ENCODE measurements around the gene BRPF3. TPM values are rescaled to one million over a fixed set of nuclear protein-coding genes. Genes with fewer than 3 reads are reported as not detected.

Gene BRPF3
- total and polyA plus RNA-seq, 3 donors from 2014 or later = 70.5 to 104 (median 102) TPM

GRCh38 chr6:36243562-36244212, 47.1 kb downstream of the BRPF3 start:
- Histone ChIP-seq H3K27me3 (no peaks in the 10 kb centered on the region), H3K36me3 (ENCODE audit: low read depth, missing control alignments) (no peaks in the 10 kb centered on the region), H3K4me1 (peaks cover 13% of the 10 kb centered on the region), H3K4me3 (no peak overlapping the region), H3K9me3 (no peaks in the 10 kb centered on the region), H3K27ac (no peak overlapping the region)
- 75 to 82% methylated on average over 3 of the region's 3 CpGs for WGBS, 2 donors
- TF ChIP-seq CTCF (IDR thresholded peaks at IDR 0.05) = no peak
- no peak for TF ChIP-seq POLR2A (IDR thresholded peaks at IDR 0.05)
- intact Hi-C loops (cut with DNase I; ENCODE audit: low total_unique reads) = no loop called here
- no peak for DNase-seq

- no peaks in the 10 kb centered on the region for H3K36me3 ChIP-seq (ENCODE audit: low read depth, missing control alignments)
- no peak for TF ChIP-seq POLR2A (IDR thresholded peaks at IDR 0.05)
- TF ChIP-seq CTCF (IDR thresholded peaks at IDR 0.05) = no peak
- no peak for DNase-seq
- intact Hi-C loops (cut with DNase I; ENCODE audit: low total_unique reads) = no loop called here
- H3K9me3 ChIP-seq = no peaks in the 10 kb centered on the region
- WGBS, 2 donors = 75 to 78% methylated on average over 7 to 8 of the region's 8 CpGs
- no peak overlapping the region for H3K27ac ChIP-seq
- no peaks in the 10 kb centered on the region for H3K27me3 ChIP-seq
- H3K4me1 ChIP-seq = peaks cover 19% of the 10 kb centered on the region
- H3K4me3 ChIP-seq = no peak overlapping the region
Observed at GRCh38 chr6:36244641-36245280, 48.2 kb downstream of the BRPF3 start.

- no peak for DNase-seq
- H3K4me1 ChIP-seq = peaks cover 21% of the 10 kb centered on the region
- no peaks in the 10 kb centered on the region for H3K9me3 ChIP-seq
- intact Hi-C loops (cut with DNase I; ENCODE audit: low total_unique reads) = no loop called here
- no peak overlapping the region for H3K27ac ChIP-seq
- H3K27me3 ChIP-seq = no peaks in the 10 kb centered on the region
- 71 to 78% methylated on average over 6 to 8 of the region's 8 CpGs for WGBS, 2 donors
- H3K4me3 ChIP-seq = no peak overlapping the region
- H3K36me3 ChIP-seq (ENCODE audit: low read depth, missing control alignments) = no peaks in the 10 kb centered on the region
- TF ChIP-seq POLR2A (IDR thresholded peaks at IDR 0.05) (no peak), CTCF (IDR thresholded peaks at IDR 0.05) (no peak)
Observed at GRCh38 chr6:36245572-36246061, 49.1 kb downstream of the BRPF3 start.

- TF ChIP-seq POLR2A (IDR thresholded peaks at IDR 0.05) = no peak
- TF ChIP-seq CTCF (IDR thresholded peaks at IDR 0.05) = no peak
- H3K36me3 ChIP-seq (ENCODE audit: low read depth, missing control alignments) = no peaks in the 10 kb centered on the region
- no peaks in the 10 kb centered on the region for H3K9me3 ChIP-seq
- DNase-seq = no peak
- H3K4me3 ChIP-seq = no peak overlapping the region
- 91 to 94% methylated on average over 22 of the region's 22 CpGs for WGBS, 2 donors
- H3K27ac ChIP-seq = no peak overlapping the region
- H3K4me1 ChIP-seq = peaks cover 16% of the 10 kb centered on the region
- H3K27me3 ChIP-seq = no peaks in the 10 kb centered on the region
- intact Hi-C loops (cut with DNase I; ENCODE audit: low total_unique reads) = no loop called here
Observed at GRCh38 chr6:36246506-36247268, 50.1 kb downstream of the BRPF3 start.
